Measurements from ENCODE around the gene RNASEH2A. TPM values are rescaled to one million over a fixed set of nuclear protein-coding genes. Genes with fewer than 3 reads are reported as not detected.
A peak's percentile ranks its signal among the peaks of the same experiment; 100 is the strongest.

RNASEH2A gene
- total RNA-seq, 1 experiment from 2014 or later = 79.5 TPM

GRCh38 chr19:12793290-12794195 lies 12.8 kb upstream of the RNASEH2A start:
- WGBS (ENCODE audit: extremely low coverage, insufficient read length, low lambda C conversion rate) = no CpG with 5 or more reads among the region's 81 CpGs
- peak; percentile 94 for DNase-seq

More at GRCh38 chr19:12793290-12794195, 12.8 kb upstream of the RNASEH2A start:
- Histone ChIP-seq H3K23me2 (ENCODE audit: insufficient read length, low read depth, low read length, poor library complexity, severe bottlenecking) (peaks cover 37% of the 10 kb centered on the region), H3K9me3 (ENCODE audit: control insufficient read depth, low read depth, low read length) (no peaks in the 10 kb centered on the region), H3K4me1 (ENCODE audit: insufficient read depth, low read length) (peaks cover 2% of the 10 kb centered on the region; the same call in 1 of the 2 replicates), H3K9ac (ENCODE audit: extremely low read depth, insufficient read length, low read length) (peak overlapping the region; percentile 28), H2AFZ (ENCODE audit: low read length) (no peak overlapping the region), H2BK5ac (ENCODE audit: insufficient read length, low read length) (no peak overlapping the region), H4K91ac (ENCODE audit: insufficient read length, low read depth, low read length) (no peak overlapping the region), H3K56ac (ENCODE audit: insufficient read length, low read depth, low read length) (no peak overlapping the region), H3K14ac (ENCODE audit: insufficient read depth, low read length) (peak overlapping the region; percentile 81; the same call in 1 of the 2 replicates), H3K23ac (ENCODE audit: insufficient read length, low read depth, low read length) (no peak overlapping the region), H4K5ac (ENCODE audit: insufficient read length, low read depth, low read length) (no peak overlapping the region), H3K79me1 (ENCODE audit: insufficient read depth, low read depth, low read length, poor library complexity, severe bottlenecking) (no peaks in the 10 kb centered on the region), H3K27ac (ENCODE audit: insufficient read length, low read depth, low read length) (no peak overlapping the region), H2BK15ac (ENCODE audit: low read depth, low read length) (no peak overlapping the region), H3T11ph (ENCODE audit: low read length) (no peak overlapping the region), H2BK12ac (ENCODE audit: insufficient read length, low read depth, low read length) (no peak overlapping the region), H3K4ac (ENCODE audit: low read depth, low read length) (no peak overlapping the region; the same call in 1 of the 2 replicates), H2BK20ac (ENCODE audit: low read depth, low read length, poor library complexity, severe bottlenecking) (no peak overlapping the region), H3K4me2 (ENCODE audit: insufficient read depth, insufficient read length, low read length) (peak overlapping the region; percentile 48), H2BK120ac (ENCODE audit: low read depth, low read length, poor library complexity, severe bottlenecking) (peak overlapping the region; percentile 55), H3K27me3 (ENCODE audit: insufficient read depth, low read length) (no peaks in the 10 kb centered on the region; the same call in 1 of the 2 replicates), H4K8ac (replicated peaks; ENCODE audit: insufficient read length, low read depth, low read length) (no peak overlapping the region), H3K79me2 (ENCODE audit: insufficient read depth, low read length) (no peaks in the 10 kb centered on the region), H4K20me1 (ENCODE audit: control insufficient read depth, insufficient read depth, insufficient read length) (no peaks in the 10 kb centered on the region), H3K18ac (ENCODE audit: insufficient read length, low read depth, low read length) (peak overlapping the region; percentile 95), H2AK5ac (ENCODE audit: insufficient read length, low read length) (no peak overlapping the region)
- peaks cover 8% of the 10 kb centered on the region for H3K27me3 Mint-ChIP-seq (ENCODE audit: low read depth)
- peak overlapping the region; percentile 85 to 87 for H3K4me3 Mint-ChIP-seq
- TF ChIP-seq CTCF (conservative IDR thresholded peaks at IDR 0.05) = no peak
- H3K36me3 Mint-ChIP-seq (ENCODE audit: insufficient read depth in 1 of 3, low read depth in 3 of 3) = peaks cover 0 to 19% (median 13%) of the 10 kb centered on the region in 3 experiments; a peak in 5 of 7 replicates
- H3K9me3 Mint-ChIP-seq = no peaks in the 10 kb centered on the region
- H3K27ac Mint-ChIP-seq = peak overlapping the region in 2 of 3 experiments; percentile 78 to 97; a peak in 3 of 7 replicates
- peaks cover 34 to 35% of the 10 kb centered on the region in 2 experiments for H3K4me1 Mint-ChIP-seq
